Suprapubic skin (tissue), 4 donors: ENCODE measurements around the gene SNRPA. TPM values are rescaled to one million over a fixed set of nuclear protein-coding genes. Genes with fewer than 3 reads are reported as not detected.
"Not testable (repeated sequence)": the region's sequence is repeated elsewhere in the genome, so short reads cannot be mapped to it uniquely, and the experiment has no call there.

Experiments
- DNase-seq, 2 donors: peaks; one replicate each; pipeline ENCODE4 v3.0.0-alpha.2; 2019; ENCODE audit warnings: low spot score in 2 of 2
- H3K27ac ChIP-seq: fragments of 200-600 bp; sonication (generic); one replicate; pipeline ENCODE4 v1.5.1; 2019
- H3K27me3 ChIP-seq: fragments of 200-600 bp; sonication (generic); one replicate; pipeline ENCODE4 v1.5.1; 2019
- H3K36me3 ChIP-seq: fragments of 200-600 bp; sonication (generic); one replicate; pipeline ENCODE4 v1.5.1; 2019
- H3K4me1 ChIP-seq: fragments of 200-600 bp; sonication (generic); one replicate; pipeline ENCODE4 v1.5.1; 2019
- H3K4me3 ChIP-seq: fragments of 200-600 bp; sonication (generic); one replicate; pipeline ENCODE4 v1.5.1; 2019; ENCODE audit warnings: mild to moderate bottlenecking
- H3K9me3 ChIP-seq: fragments of 200-600 bp; sonication (generic); one replicate; pipeline ENCODE4 v1.5.1; 2019
- EP300 ChIP-seq: sonication (generic); formaldehyde crosslinking; IDR thresholded peaks from one replicate; pipeline ENCODE4 v1.6.1; 2017; ENCODE audit warnings: antibody characterized with exemption
- POLR2A ChIP-seq, 2 donors: fragments of 450-650 bp; IDR thresholded peaks; one replicate each; pipeline ENCODE4 v1.6.1; 2017; ENCODE audit warnings: antibody characterized with exemption in 2 of 2, mild to moderate bottlenecking in 2 of 2, moderate library complexity in 2 of 2
- POLR2AphosphoS5 ChIP-seq, 3 donors: sonication (generic); formaldehyde crosslinking; IDR thresholded peaks; one replicate each; pipeline ENCODE4 v1.6.1; 2017; ENCODE audit warnings: antibody characterized with exemption in 3 of 3
- WGBS: methylation state at CpG from one replicate; pipeline ENCODE4 v1.1.5; 2018; 5-methylcytosine and 5-hydroxymethylcytosine counted together
- total RNA-seq, 4 donors: library from RNA; depleted of rRNA; stranded (reverse); fragments of >200 nt; gene quantifications; one replicate each; pipeline ENCODE4 v1.1.0, GENCODE V29; 2016
- TF ChIP-seq, protein P1 (sequence below), 2 donors: fragments of 200-600 bp in 1 of 2; fragments of 450-650 bp in 1 of 2; sonication (generic) in 1 of 2; IDR thresholded peaks; one replicate each; pipeline ENCODE4 v1.5.1; 2016 to 2019; ENCODE audit warnings: antibody characterized with exemption in 2 of 2, mild to moderate bottlenecking in 1 of 2, moderate library complexity in 1 of 2

The SNRPA gene
- total RNA-seq, 4 donors from 2014 or later, result 49.6 to 52.2 (median 51.0) TPM

DNA sequence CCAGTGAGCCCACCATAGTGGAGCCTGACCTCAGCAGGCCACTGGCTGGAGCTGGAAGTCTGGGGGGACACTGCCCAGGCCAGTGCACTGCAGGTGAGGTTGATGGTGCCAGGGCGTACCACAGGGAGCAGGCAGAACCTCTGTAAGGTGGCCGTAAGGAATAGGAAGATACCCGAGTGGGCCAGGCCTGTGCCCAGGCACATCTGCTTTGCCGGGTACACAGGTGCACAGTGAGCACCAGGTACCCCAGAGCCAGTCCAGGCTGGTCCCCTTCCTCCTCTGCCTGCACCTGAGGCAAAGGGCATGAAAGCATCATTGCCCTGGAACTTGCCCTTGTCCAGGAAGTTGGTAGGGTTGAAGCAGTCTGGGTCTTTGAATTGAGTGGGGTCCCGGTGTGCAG lies 57.5 kb downstream of the SNRPA start:
- TF ChIP-seq POLR2A (IDR thresholded peaks at IDR 0.05), result no peak
- no peak for TF ChIP-seq POLR2AphosphoS5 (IDR thresholded peaks at IDR 0.05)
- TF ChIP-seq, protein P1, sequence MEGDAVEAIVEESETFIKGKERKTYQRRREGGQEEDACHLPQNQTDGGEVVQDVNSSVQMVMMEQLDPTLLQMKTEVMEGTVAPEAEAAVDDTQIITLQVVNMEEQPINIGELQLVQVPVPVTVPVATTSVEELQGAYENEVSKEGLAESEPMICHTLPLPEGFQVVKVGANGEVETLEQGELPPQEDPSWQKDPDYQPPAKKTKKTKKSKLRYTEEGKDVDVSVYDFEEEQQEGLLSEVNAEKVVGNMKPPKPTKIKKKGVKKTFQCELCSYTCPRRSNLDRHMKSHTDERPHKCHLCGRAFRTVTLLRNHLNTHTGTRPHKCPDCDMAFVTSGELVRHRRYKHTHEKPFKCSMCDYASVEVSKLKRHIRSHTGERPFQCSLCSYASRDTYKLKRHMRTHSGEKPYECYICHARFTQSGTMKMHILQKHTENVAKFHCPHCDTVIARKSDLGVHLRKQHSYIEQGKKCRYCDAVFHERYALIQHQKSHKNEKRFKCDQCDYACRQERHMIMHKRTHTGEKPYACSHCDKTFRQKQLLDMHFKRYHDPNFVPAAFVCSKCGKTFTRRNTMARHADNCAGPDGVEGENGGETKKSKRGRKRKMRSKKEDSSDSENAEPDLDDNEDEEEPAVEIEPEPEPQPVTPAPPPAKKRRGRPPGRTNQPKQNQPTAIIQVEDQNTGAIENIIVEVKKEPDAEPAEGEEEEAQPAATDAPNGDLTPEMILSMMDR (IDR thresholded peaks at IDR 0.05), result no peak
- TF ChIP-seq EP300, result no peak
- peaks cover 88% of the 10 kb centered on the region for H3K4me1 ChIP-seq
- H3K9me3 ChIP-seq, result no peaks in the 10 kb centered on the region
- 100% methylated on average over 2 of the region's 5 CpGs for WGBS
- no peak for DNase-seq
- H3K27me3 ChIP-seq, result no peaks in the 10 kb centered on the region
- H3K4me3 ChIP-seq, result no peak overlapping the region
- H3K27ac ChIP-seq, result no peak overlapping the region
- H3K36me3 ChIP-seq, result peaks cover 22% of the 10 kb centered on the region

DNA sequence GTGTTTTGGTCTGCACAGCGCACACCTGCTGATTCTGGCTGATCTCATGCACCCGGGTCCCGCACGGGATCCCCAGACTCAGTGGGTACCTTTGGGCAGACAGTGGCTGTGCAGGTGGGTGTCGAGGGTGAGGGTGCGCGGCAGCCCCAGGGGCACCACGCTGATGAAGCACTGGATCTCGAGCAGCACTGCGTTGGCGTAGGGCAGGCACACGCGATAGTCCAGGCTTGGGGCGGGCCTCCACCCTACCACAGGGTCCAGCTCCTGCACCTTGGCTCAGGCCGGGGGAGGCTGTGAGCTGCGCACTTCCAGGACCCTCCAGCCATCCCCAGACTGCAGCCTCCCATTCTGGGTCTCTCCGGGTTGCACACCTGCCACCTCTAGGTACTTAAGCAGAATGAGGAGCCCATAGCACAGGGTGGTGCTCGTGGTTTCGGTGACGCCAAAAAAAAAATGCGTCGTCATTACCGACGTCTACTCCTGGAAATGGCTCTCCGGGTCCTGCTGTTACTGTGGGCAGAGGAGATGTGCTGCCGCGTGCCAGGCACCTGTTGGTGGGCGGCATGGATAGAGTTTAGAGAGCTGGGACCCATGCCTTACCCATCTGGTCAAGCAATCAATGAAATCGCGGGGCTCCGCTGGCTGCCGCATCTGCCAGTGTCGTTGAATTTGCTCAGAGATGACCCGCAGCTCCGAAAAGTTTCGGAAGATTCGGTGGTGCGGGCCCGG lies 58.5 kb downstream of the SNRPA start:
- H3K27ac ChIP-seq, result peak overlapping the region; percentile 75
- TF ChIP-seq POLR2AphosphoS5 (IDR thresholded peaks at IDR 0.05) (no peak), POLR2A (IDR thresholded peaks at IDR 0.05) (no peak), EP300 (no peak)
- TF ChIP-seq, protein P1 (IDR thresholded peaks at IDR 0.05), result no peak
- H3K36me3 ChIP-seq, result peaks cover 22% of the 10 kb centered on the region
- H3K9me3 ChIP-seq, result no peaks in the 10 kb centered on the region
- no peak for DNase-seq
- H3K4me1 ChIP-seq, result peaks cover 78% of the 10 kb centered on the region
- H3K27me3 ChIP-seq, result no peaks in the 10 kb centered on the region
- H3K4me3 ChIP-seq, result peak overlapping the region; percentile 45
- 86% methylated on average over 24 of the region's 39 CpGs for WGBS

DNA sequence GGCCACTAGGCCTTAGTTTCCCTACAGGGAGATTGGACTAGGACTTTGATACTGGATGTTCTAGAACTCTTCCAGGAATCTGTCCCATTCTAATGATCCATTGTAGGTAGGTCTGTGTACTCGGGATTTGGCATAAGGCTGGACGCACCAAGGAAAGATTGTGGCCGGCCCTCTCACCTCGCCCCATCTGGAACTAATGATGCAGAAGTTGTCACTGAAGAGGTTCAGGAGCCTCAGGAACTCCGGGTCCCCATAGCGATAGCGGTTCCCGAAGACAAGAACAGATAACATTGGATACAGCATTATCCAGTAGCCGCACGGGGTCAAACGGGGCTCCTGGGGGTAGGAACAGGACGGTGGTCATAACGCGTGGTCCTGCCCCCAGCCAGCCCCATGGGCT lies 59.2 kb downstream of the SNRPA start:
- Histone ChIP-seq H3K4me1 (peaks cover 71% of the 10 kb centered on the region), H3K27ac (peak overlapping the region; percentile 75), H3K9me3 (no peaks in the 10 kb centered on the region), H3K36me3 (peaks cover 22% of the 10 kb centered on the region), H3K4me3 (peak overlapping the region; percentile 45), H3K27me3 (no peaks in the 10 kb centered on the region)
- no peak for DNase-seq
- TF ChIP-seq POLR2AphosphoS5 (IDR thresholded peaks at IDR 0.05) (no peak), EP300 (no peak), POLR2A (IDR thresholded peaks at IDR 0.05) (no peak)
- TF ChIP-seq, protein P1 (IDR thresholded peaks at IDR 0.05), result no peak
- 59% methylated on average over 7 of the region's 14 CpGs for WGBS

DNA sequence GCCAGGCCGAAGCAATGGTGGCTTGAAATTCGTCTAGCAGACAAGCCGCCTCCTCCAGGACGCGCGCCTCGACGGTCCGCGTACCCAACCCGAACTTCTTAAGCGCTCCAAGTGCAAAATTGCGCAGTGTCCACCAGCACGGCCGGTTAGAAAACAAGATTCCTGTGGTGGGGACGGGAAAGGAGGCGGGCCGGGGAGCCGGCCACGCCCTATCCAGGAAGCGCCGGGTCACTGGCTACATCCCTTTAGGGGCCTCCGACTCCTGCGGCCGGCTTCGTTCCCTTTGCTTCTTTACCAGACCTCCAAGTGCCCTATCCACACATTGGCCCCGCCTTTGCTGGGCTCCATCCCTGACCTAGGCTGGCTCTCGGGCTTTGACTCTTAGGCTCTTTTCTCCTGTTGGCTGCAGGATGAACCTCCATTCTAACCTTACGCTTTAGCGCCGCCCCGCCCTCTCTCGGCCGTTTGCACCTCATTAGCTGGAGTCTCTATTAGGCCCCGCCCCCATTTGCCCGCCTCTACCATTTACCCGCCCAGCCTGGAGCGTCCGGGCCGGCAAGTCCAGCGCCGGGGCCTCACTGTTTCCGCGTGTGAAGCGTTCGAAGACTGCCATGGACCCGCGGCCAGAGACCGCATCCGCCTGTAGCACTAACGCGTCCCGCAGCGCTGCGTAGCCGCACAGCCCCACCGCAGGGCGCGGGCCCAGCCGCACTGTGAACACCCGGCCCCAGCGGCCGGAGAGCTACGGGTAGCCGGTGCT lies 59.8 kb downstream of the SNRPA start:
- 2% methylated on average over 11 of the region's 65 CpGs for WGBS
- H3K27me3 ChIP-seq, H3K9me3 ChIP-seq: not testable (repeated sequence)
- peak; percentile 91 to 93 for DNase-seq
- Histone ChIP-seq H3K27ac (peak overlapping the region; percentile 75), H3K4me1 (peaks cover 65% of the 10 kb centered on the region), H3K36me3 (peaks cover 22% of the 10 kb centered on the region), H3K4me3 (peak overlapping the region; percentile 45)

DNA sequence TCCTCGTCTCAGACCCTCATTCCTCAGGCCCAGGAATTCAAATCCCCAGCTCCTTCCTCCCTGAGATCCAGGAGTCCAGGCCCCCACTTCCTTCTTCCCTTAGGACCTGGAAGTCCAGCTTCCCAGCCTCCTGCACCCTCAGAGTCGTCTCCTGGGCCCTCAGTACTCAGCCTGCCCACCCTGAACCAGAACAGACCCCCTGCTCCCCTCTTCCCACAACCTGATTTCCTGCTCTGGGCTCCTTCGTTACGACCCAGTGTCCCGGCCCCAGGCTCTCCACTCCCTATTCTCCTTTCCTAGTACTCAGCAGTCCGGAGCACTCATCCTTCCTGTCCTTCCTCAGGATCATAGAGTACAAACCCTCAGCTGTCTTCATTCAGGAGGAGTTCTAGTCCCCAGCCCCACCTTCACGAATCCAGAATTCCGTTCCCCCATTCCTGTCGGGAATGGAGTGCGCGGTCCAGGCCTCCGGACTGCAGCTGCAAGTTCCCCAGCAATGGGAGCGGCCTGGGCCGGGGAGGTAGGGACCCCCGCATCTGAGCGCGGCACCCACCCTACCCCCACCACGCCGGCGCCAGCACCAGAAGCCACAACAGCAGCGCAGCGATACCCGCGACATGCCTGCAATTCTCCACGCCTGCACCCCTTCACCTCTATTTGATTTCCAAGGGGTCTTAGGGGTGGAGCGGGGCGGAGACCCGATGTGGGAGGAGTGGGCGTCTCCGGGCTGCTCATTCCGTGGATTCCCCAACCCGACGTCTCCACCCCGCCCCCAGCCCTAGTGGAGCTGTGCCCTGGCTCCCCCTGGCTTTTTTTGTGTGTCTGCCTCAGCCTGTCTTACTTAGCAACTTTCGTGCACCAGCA lies 60.7 kb downstream of the SNRPA start:
- Histone ChIP-seq H3K27ac (peak overlapping the region; percentile 75), H3K4me3 (peak overlapping the region; percentile 45), H3K27me3 (no peaks in the 10 kb centered on the region), H3K36me3 (peaks cover 22% of the 10 kb centered on the region), H3K4me1 (peaks cover 56% of the 10 kb centered on the region), H3K9me3 (no peaks in the 10 kb centered on the region)
- WGBS, result 18% methylated on average over 16 of the region's 35 CpGs
- DNase-seq, result peak; percentile 64 to 68
- TF ChIP-seq EP300 (no peak), POLR2AphosphoS5 (IDR thresholded peaks at IDR 0.05) (no peak), POLR2A (IDR thresholded peaks at IDR 0.05) (no peak)
- TF ChIP-seq, protein P1 (IDR thresholded peaks at IDR 0.05), result no peak

DNA sequence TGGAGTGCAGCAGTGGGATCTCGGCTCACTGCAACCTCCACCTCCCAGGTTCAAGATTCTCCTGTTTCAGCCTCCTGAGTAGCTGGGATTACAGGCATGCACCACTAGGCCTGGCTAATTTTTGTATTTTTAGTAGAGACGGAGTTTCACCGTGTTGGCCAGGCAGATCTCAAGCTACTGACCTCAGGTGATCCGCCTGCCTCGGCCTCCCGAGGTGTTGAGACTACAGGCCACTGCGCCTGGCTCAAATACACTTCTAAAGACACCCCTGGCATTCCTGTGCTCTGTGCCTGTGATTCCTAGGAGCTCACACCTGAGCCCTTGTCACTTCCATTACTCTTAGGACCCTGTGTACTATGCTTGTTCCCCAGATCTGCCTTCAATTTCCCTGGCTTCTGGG lies 61.6 kb downstream of the SNRPA start:
- DNase-seq, H3K27me3 ChIP-seq, H3K9me3 ChIP-seq, H3K4me3 ChIP-seq, H3K27ac ChIP-seq: not testable (repeated sequence)
- peaks cover 19% of the 10 kb centered on the region for H3K36me3 ChIP-seq
- WGBS, result 87% methylated on average over 7 of the region's 7 CpGs
- peaks cover 49% of the 10 kb centered on the region for H3K4me1 ChIP-seq
